HG03460 (cell line): ENCODE measurements around the gene NR1D2.
"Not testable (repeated sequence)": the region's sequence is repeated elsewhere in the genome, so short reads cannot be mapped to it uniquely, and the experiment has no call there.

Experiments
- ATAC-seq: cut with Tn5 transposase; IDR thresholded peaks from one replicate; pipeline ENCODE4 v1.9.1; 2021; ENCODE audit not compliant: unreplicated experiment

NR1D2 gene

DNA sequence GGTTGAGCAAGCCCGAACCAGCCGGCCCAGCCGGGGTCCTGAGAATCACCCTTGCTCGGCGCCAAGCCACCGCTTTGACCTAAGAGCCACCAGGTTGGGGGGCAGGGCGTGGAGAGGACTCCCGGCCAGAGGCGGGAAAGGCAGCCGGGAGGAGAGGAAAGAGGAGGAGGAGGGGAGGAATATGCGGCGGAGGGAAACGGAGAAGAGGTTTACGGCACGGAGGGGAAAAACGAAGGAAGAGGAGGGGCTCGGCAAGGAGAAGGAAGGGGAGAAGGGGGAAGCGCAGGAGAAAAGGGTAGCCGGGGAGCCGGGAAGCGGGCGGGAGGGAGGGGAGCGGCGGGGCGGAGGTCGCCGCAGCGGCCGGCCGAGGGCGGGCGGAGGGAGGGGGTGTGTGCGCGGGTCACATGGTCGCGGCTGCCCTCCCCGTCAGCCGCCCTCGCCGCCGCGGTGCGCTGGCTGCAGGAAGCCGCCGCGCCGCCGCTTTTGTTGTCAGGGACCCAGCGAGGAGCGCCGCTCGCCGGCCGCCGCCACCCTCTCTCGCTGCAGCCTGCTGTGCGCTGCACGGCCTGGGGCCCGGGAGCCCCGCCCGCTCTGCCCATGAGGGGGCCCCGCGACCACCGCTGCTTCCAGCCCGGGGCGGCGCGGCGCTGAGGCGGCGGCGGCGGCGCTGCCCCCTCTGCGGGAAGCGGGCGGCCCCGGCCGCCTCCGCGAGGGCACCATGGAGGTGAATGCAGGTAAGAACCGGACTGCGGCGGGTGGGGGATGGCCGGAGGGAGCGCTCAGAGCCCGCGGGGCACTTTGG, at the start of gene NR1D2:
TSS of gene NR1D2 (plus strand) at position 426 of the 802 bp plus-strand sequence. CDS start at position 719, 293 bp downstream.
- ATAC-seq: peak; percentile 54

DNA sequence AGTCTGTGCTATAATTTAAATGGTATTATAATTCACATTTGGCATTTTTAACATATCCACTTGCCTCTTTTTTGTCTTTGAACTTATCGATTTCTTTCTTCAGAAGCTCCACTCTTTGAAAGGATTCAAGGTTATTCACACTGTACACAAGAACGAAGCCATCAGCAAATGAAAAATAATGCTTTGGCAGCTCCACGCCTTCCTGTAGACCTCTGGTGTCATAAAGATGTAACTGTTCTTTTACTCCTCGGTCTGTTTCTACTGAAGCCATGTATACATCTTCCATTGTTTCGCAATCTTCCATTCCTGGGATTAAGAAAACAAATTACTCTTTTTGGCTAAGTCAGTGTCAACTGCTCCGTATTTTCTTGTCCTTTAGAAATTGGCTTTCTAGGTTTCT, 44.3 kb upstream of the NR1D2 start:
- no peak for ATAC-seq

DNA sequence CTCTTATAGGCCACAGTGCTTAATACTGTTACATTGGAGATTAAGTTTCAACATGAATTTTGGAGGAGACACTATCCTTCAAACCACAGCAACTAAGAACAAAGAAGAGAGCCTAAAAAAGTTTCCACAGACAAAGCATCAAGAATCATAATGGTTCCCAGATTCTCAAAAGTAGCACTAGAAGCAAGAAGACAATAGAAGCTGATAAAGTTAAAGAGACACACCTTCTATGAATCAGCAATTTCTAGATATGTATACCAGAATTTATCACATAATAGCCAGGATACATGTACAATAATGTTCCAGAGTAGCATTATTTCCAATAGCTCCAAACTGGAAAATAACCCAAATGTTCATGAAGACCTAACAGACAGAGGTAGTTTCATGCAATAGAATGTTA, 40.5 kb upstream of the NR1D2 start:
- no peak for ATAC-seq

DNA sequence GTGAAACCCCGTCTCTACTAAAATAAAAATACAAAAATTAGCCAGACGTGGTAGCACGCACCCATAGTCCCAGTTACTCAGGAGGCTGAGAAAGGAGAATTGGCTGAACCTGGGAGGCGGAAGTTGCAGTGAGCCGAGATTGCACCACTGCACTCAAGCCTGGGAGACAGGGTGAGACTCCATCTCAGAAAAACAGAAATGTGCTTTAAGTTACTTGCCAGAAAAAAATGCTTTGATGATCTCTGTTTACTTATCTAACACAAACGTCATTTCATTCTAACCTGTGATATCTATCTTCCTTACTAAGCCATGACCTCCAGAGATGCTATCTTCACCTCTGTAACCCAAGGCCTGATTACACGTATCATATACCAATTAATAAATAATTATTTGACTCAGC, 35.7 kb upstream of the NR1D2 start:
- no peak for ATAC-seq

DNA sequence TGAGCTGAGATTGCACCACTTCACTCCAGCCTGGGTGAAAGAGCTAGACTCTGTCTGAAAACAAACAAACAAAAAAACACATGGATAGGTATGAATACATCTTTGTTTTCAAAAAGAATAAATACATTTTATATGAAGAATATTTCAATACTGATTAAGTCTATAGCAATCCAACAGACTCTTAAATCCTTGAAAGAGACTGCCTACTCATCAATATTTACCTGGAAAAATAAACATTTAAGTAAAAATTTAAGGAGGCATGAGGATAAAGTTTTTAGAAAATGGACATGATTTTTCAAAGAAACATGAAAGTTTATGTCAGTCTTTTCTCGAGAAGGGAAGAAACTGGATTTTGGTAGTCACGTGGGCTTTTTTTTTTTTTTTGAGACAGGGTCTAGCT, 33.7 kb upstream of the NR1D2 start:
- ATAC-seq: no peak

DNA sequence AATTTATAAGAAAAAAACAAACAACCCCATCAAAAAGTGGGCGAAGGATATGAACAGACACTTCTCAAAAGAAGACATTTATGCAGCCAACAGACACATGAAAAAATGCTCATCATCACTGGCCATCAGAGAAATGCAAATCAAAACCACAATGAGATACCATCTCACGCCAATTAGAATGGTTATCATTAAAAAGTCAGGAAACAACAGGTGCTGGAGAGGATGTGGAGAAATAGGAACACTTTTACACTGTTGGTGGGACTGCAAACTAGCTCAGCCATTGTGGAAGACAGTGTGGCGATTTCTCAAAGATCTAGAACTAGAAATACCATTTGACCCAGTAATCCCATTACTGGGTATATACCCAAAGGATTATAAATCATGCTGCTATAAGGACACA, 32.8 kb upstream of the NR1D2 start:
- ATAC-seq: not testable (repeated sequence)

DNA sequence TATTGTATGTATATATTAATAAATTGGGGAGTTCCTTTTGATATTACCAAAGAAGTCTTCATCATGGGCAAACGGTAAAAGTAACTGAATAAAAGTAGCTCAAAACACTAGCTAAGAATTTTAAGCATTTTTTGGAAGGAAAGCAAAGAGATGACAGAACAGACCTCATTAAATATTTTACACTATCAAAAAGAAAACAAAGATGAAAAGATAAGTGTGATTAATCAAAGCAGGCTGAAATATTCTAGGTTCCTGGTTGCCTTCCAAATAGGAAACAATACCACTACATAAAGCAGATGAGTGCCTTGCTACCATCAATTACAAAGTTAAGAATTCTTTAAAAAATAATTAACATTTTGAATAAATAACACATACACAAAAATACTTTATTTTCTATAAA, 31.9 kb upstream of the NR1D2 start:
- ATAC-seq: no peak

DNA sequence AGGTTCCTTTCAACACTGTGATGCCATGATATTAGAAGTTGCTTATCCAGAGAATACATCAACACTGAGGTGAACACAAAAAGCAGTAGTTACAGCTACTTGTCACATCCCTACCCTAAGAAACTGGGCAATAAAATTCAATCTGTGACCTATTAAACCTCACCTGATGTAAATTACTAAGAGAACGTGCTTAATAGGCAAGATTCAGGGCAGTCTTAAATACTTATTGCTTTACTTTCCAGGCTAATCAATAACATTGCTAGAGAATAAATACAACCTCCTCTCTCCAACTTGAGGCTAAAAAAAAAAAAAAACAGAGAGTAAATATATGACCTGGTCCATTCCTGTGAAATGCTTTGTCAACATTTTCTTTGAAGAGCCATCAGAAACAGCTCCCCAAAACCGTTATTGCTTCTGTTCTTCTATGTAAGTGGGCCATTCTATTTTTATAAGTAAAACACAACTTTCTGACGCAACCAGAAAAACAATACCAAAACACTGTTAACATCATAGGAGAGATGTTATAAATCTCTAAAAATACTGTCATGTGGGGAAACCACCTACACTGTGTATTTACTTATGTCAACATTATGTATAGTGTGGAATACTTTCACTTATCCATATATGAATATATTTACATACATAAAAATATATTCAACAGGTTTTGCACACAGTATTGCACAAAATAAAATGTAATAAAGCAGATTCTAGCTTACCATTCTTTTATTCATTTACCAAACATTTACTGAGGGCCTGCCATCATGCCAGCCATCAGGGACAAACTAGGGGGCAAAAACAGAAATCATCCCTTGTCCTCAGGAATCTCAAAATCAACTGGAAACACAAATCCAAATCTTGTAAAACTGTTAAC, 31.0 kb upstream of the NR1D2 start:
- no peak for ATAC-seq

DNA sequence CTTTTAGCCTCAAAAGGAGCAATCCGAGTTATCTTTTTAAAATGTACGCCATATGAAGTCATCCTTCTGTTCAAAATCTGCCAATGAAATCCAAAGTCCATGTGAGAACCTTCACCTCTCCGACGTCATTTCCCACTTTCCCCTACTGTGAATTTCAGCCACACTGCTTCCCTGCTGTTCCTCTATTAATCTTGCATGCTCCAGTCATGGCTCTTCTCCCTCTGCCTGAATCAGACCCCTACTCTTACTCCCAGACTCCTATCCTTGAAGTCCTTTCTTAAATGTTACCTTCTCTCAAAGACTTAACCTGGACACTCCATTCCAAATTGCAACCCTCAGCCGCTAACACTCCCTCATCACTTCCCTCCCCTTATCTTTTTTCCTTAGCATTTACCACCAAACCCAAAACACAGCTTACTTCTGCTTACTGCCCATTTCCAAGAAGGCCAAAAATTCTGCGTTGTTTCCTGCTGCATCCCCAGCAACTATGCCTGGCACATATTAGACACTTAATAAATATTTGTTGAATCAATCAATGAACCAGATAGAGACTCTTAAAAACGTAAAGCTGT, 29.5 kb upstream of the NR1D2 start:
- no peak for ATAC-seq

DNA sequence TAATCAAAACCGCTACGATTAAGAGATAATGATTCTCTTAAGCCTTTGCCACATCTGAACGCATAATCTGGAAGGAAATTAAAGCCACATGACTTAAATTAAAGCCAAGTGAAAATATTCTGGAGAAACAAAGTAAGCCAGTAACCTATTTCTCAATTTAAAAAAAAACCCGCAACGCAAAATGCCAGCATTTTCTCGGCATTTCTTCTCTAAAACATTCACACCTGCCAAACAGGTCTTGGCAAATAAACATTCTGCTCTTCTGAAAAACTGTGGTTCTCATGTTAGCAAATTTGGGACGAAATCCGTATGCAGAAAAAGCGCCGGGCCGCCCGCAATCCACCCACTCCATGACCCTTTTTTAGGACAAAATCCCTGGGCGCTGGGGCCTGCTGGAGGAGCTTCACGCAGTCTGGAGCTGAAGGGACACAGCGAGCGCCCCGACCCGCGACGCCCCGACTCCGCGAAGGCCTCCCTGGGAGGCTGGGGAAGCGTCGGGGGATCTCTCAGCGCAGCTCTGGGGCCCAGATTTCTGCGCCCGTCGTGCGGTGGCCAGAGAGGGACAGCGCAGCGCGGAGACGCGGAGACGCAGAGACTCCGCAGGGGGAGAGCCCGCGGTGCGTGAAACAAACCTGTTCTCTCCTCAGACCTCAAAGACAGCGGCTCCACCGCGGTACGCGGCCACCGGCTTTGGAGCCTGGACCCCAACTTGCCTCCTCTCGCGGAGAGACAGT, 28.8 kb upstream of the NR1D2 start:
- ATAC-seq: peak; percentile 35

DNA sequence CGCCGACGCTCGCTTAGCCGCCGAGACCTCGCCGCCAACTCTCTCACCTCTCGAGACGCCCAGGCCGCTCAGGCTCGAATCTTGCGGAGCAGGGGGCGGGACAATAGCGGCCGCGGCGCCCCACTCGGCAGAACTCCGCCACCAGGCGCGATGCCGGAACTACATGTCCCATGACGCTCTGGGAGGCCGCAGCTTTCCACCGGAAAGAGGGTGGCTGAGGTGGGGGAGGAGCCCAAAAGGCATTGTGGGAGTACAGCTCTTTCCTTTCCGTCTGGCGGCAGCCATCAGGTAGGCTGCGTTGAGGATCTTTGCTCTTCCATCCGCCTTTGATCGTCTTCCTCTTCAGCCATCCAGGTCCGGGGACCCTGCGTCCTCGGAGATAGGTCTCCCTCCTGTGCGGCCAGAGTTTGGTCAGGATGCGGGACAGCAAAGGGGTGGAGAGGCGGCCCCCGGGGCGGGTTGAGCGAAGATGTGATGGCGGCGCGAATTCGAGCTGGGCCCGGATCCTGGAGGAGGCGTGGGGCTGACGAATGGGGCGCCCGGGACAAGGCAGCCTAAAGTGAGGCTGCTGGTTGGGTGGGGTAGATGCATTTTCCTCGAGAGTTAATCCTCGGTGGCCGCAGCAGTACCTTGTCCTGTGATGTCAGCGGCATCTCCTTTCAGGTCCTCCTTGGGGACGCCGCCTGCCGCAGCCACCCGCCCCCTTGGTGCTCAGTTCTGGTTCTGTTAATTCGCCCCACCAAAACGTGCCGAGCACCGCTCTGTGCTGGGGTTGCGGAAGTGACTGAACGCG, 28.0 kb upstream of the NR1D2 start, which contains the start of the genes NKIRAS1 and RPL15:
TSS of gene NKIRAS1 (minus strand) at position 105 of the 793 bp plus-strand sequence. CDS start 6,086 bp downstream, outside the sequence.
TSS of gene RPL15 (plus strand) at position 247 of the 793 bp plus-strand sequence. CDS start 728 bp downstream, outside the sequence.
- peak; percentile 92 for ATAC-seq

DNA sequence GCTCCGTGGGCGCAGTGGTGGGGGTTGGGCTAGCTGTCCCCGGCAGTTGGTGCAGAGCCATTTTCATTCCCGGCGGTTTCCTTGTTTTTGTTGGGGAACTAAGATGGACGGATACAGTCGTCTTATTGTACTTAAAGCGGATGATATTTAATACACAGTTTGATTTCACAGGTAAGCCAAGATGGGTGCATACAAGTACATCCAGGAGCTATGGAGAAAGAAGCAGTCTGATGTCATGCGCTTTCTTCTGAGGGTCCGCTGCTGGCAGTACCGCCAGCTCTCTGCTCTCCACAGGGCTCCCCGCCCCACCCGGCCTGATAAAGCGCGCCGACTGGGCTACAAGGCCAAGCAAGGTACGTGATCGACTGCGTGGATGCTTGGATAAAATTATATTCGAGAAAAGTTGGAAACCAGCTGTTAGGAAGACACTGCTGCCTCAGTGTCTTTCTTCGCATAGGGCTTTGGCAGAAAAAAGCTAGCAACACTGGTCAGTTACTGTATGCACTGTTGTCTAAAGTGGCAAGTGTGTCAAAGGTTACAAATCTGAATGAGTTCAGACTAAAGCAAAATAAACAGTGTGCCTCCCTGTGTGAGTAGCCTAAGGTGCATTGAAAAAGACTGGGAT, 27.3 kb upstream of the NR1D2 start:
- not testable (repeated sequence) for ATAC-seq

DNA sequence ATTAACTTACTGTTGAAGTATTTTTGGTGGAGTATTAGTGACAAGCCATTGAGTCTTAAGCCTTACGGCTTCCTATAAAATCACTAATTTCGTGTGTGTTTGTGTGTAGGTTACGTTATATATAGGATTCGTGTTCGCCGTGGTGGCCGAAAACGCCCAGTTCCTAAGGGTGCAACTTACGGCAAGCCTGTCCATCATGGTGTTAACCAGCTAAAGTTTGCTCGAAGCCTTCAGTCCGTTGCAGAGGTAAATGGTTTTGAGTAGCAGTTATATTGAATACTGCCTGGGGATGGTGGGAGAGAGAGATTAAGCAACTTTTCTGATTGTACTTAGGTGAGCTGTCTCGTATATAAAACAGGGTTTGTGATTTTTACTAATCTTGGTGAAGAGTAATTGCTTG, 26.8 kb upstream of the NR1D2 start:
- ATAC-seq: not testable (repeated sequence)

DNA sequence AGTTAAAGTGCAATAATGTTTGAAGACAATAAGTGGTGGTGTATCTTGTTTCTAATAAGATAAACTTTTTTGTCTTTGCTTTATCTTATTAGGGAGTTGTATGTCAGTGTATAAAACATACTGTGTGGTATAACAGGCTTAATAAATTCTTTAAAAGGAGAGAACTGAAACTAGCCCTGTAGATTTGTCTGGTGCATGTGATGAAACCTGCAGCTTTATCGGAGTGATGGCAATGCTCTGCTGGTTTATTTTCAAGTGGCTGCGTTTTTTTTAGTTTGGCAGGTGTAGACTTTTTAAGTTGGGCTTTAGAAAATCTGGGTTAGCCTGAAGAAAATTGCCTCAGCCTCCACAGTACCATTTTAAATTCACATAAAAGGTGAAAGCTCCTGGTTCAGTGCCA, 25.5 kb upstream of the NR1D2 start:
- ATAC-seq: no peak

DNA sequence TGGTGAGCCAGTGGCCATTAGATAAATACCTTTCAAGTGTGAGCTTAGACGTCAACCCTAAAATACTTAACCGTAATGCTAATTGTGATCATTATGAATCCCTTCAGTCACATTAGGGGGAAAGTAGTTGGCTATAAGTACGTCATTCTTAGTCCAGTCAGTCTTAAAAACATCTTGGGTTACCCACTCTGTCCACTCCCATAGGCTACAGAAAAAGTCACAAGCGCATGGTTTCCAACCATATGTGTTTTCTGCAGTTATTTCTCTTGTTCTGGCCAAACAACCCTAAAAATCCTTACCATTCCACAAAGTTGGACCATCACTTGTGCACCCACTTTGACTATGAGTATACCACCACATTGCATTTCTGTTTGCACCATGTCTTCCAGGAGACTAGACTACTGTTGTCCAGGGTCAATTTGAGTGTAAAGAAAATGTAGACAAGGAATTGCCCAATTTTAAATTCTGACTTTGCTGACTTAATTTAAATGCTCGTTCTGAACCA, 24.9 kb upstream of the NR1D2 start:
- ATAC-seq: no peak

DNA sequence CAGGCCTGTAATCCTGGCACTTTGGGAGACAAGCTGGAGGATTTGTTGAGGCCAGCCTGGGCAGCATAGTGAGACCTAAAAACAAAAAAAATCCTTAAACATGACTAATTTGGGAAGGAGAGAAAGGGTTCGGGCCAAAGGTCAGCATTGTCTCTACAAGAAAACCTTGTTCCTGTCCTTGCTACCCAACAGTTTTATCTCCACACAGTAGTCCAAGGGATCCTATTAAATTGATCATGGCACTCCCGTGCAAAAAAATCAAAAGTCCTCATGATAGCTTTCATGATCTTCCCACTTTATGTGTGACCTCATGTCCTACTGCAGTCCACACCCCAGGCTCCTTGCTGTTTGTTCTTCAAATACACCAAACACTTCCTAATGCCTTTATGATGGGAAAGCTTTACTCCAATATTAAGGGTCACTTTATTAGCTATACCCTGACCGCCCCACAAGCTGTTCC, 24.0 kb upstream of the NR1D2 start:
- ATAC-seq: no peak

DNA sequence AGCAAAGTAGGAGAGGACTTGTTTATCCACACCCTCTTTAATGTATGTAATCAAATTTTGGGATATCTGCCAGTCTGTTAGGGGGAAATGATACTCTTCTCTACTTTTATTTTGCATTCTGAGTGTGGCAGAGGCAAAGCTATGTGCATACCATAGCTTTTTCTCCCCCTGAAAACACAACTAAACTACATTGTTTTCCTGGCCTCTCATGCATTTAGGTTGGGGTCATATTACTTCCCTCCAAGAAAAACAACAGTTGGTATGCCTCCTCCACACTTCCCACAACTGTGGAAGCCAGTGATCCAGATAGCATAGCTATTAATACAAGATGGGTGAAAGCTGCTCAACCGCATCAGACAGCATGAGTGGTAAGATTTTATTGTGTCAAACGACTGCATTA, 21.3 kb upstream of the NR1D2 start:
- no peak for ATAC-seq

DNA sequence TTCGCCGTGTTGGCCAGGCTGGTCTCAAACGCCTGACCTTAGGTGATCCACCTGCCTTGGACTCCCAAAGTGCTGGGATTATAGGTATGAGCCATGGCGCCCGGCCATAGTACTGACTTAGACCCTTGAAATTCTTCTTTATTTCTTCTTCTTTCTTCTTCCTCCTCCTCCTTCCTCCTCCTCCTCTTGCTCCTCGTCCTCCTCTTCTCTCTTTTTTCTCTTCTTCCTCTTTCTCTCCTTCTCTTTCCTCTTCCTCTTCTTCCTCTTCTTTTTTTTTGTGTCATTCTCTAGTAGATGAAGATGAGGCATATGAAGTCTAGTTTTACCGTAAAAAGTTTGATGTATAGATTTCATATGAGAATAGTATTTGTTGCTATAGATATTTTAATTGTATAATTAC, 18.8 kb upstream of the NR1D2 start:
- no peak for ATAC-seq

DNA sequence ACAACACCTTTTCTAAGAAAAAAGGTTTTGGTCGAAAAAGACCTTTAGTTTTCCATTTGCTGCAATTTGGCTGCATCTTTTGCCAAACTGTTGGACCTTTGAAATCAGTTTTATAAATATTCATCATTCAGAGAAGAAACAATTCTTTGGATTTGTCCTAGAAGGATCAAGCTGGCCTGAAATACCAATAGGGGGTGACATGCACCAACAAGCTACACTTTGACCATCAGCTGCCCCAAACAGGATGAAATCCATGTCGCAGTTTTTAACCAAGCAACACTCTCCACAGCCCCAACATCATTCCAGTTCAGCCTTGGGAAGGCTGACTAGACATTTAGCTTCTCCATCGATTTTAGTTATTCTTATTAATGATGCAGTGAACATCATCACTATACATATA, 18.4 kb upstream of the NR1D2 start:
- no peak for ATAC-seq
